ENCODE data around the gene NRDE2. TPM values are rescaled to one million over a fixed set of nuclear protein-coding genes. Genes with fewer than 3 reads are reported as not detected.

Gene NRDE2
- total RNA-seq, 2 experiments from 2014 or later: 12.3 to 16.6 TPM

DNA sequence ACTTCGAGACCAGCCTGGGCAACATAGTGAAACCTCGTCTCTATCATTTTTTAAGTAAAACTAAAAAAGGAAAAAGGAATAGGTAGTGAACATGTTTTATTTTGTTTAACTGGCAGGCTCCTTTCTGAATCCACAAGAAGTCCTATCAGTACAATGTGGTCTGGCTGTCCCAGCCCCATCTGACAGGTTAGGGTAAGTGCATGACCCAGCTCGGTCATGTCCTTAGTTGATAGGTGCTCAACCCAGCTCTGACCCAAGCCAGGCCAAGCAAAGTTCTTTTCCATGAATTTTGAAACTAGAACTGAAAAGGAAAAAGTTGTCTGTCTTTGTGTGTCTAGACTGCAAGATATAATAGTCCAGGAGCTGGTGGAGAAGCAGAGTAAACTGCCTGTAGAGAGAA, 4.7 kb upstream of the NRDE2 start:
- Histone ChIP-seq H3K4me3 (ENCODE audit: low read depth, low read length, poor library complexity, severe bottlenecking) (no peak overlapping the region), H3K27ac (ENCODE audit: low read depth, low read length, poor library complexity, severe bottlenecking) (no peak overlapping the region), H3K4me2 (ENCODE audit: low read length) (no peak overlapping the region), H4K20me1 (ENCODE audit: insufficient read depth, low read length) (no peaks in the 10 kb centered on the region), H3K4me1 (ENCODE audit: insufficient read depth, low read length, poor library complexity, severe bottlenecking) (peaks cover 5% of the 10 kb centered on the region), H3K79me2 (ENCODE audit: insufficient read depth, low read depth, low read length) (peaks cover under 1% of the 10 kb centered on the region; the same call in 1 of the 2 replicates), H2AFZ (ENCODE audit: low read length) (no peak overlapping the region), H3K9me3 (ENCODE audit: low read length) (no peaks in the 10 kb centered on the region; the same call in 1 of the 2 replicates), H3K9me2 (ENCODE audit: insufficient read depth, low read length) (no peaks in the 10 kb centered on the region), H3K36me3 (ENCODE audit: insufficient read depth, low read length) (no peaks in the 10 kb centered on the region)
- no peak for DNase-seq (ENCODE audit: low spot score)
- POLR2A ChIA-PET: no interaction called here
- no TSS peak for BruUV-seq (replicated peaks)
- intact Hi-C loops (cut with micrococcal nuclease; ENCODE audit: unreplicated experiment): no loop called here
- TF ChIP-seq EZH2phosphoT487 (IDR thresholded peaks at IDR 0.05; ENCODE audit: borderline replicate concordance, low read depth, low read length): no peak
- TF ChIP-seq, protein P1, sequence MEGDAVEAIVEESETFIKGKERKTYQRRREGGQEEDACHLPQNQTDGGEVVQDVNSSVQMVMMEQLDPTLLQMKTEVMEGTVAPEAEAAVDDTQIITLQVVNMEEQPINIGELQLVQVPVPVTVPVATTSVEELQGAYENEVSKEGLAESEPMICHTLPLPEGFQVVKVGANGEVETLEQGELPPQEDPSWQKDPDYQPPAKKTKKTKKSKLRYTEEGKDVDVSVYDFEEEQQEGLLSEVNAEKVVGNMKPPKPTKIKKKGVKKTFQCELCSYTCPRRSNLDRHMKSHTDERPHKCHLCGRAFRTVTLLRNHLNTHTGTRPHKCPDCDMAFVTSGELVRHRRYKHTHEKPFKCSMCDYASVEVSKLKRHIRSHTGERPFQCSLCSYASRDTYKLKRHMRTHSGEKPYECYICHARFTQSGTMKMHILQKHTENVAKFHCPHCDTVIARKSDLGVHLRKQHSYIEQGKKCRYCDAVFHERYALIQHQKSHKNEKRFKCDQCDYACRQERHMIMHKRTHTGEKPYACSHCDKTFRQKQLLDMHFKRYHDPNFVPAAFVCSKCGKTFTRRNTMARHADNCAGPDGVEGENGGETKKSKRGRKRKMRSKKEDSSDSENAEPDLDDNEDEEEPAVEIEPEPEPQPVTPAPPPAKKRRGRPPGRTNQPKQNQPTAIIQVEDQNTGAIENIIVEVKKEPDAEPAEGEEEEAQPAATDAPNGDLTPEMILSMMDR (conservative IDR thresholded peaks at IDR 0.05; ENCODE audit: low read length): no peak
- CTCF ChIA-PET (ENCODE audit: unreplicated experiment): no interaction called here

DNA sequence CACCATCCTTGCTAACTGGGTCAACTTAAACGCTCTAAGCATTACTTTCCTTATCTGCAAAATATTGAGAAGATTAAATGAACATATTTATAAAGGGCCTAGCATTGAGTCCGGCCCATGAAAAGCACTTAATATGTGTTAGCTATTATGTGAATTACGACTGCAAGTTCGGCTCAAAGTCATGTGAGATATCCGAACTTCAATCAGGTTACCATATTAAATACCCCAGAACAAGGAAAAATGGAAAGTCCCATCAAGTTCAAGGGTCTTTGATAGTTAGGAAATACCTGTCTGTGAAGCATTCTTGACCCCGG, 487 bp upstream of the NRDE2 start:
- peaks cover 27% of the 10 kb centered on the region for H3K79me2 ChIP-seq (ENCODE audit: insufficient read depth, low read depth, low read length)
- no peak overlapping the region for H3K27ac ChIP-seq (ENCODE audit: low read depth, low read length, poor library complexity, severe bottlenecking)
- peak overlapping the region; percentile 63 for H3K4me2 ChIP-seq (ENCODE audit: low read length)
- CTCF ChIA-PET (ENCODE audit: unreplicated experiment): no interaction called here
- H4K20me1 ChIP-seq (ENCODE audit: insufficient read depth, low read length): no peaks in the 10 kb centered on the region
- no peaks in the 10 kb centered on the region; the same call in none of the 2 replicates for H3K36me3 ChIP-seq (ENCODE audit: insufficient read depth, low read length)
- BruUV-seq (replicated peaks): TSS peak; percentile 85
- intact Hi-C loops (cut with micrococcal nuclease; ENCODE audit: unreplicated experiment): loop anchor here (5.0 kb wide), 1 partner anchor 75 kb away; the partner anchor contains the start of gene PSMC1
- H2AFZ ChIP-seq (ENCODE audit: low read length): peak overlapping the region; percentile 91
- peak overlapping the region; percentile 89 for H3K4me3 ChIP-seq (ENCODE audit: low read depth, low read length, poor library complexity, severe bottlenecking)
- no peaks in the 10 kb centered on the region; the same call in 1 of the 2 replicates for H3K9me3 ChIP-seq (ENCODE audit: low read length)
- no peak for DNase-seq (ENCODE audit: low spot score)
- H3K4me1 ChIP-seq (ENCODE audit: insufficient read depth, low read length, poor library complexity, severe bottlenecking): peaks cover 14% of the 10 kb centered on the region
- POLR2A ChIA-PET: interaction anchor here (1.7 kb wide), 1 partner anchor 10 kb away, joined by 5 read pairs; no protein-coding TSS in a partner anchor
- TF ChIP-seq EZH2phosphoT487 (IDR thresholded peaks at IDR 0.05; ENCODE audit: borderline replicate concordance, low read depth, low read length): no peak
- TF ChIP-seq, protein P1 (conservative IDR thresholded peaks at IDR 0.05; ENCODE audit: low read length): no peak
- no peaks in the 10 kb centered on the region for H3K9me2 ChIP-seq (ENCODE audit: insufficient read depth, low read length)
